WTC11 (cell line): ENCODE data around the gene SULT1C2. TPM values are rescaled to one million over a fixed set of nuclear protein-coding genes. Genes with fewer than 3 reads are reported as not detected.

Source experiments
- ATAC-seq: fragments of 200-7000 bp; cut with Tn5 transposase; 2 replicates; pipeline ENCODE4 v1.10.0; 2021; ENCODE audit warnings: mild to moderate bottlenecking, moderate library complexity
- CTCF ChIA-PET: fragments of 300-600 bp; sonication (Branson Sonifier 250); formaldehyde crosslinking; loops from one replicate; lab custom pipeline; 2021; ENCODE audit warnings: antibody characterized with exemption; lab: Charles Lee
- POLR2A ChIA-PET: fragments of 350-600 bp; sonication (Branson Sonifier 250); formaldehyde crosslinking; loops from one replicate; lab custom pipeline; 2021; ENCODE audit warnings: antibody characterized with exemption; lab: Charles Lee
- DNase-seq: peaks from one replicate; pipeline ENCODE4 v3.0.0; 2021; ENCODE audit warnings: low spot score
- H3K27ac Mint-ChIP-seq: 2 replicates; pipeline ENCODE4 v1.8.0; 2021; ENCODE audit warnings: mixed read lengths
- H3K27me3 Mint-ChIP-seq: 2 replicates; pipeline ENCODE4 v1.8.0; 2021; ENCODE audit warnings: low read depth, mild to moderate bottlenecking, moderate library complexity, mixed read lengths
- H3K36me3 Mint-ChIP-seq: 2 replicates; pipeline ENCODE4 v1.8.0; 2021; ENCODE audit warnings: mixed read lengths
- H3K4me1 Mint-ChIP-seq: 2 replicates; pipeline ENCODE4 v1.8.0; 2022; ENCODE audit warnings: mixed read lengths
- H3K4me3 Mint-ChIP-seq: 2 replicates; pipeline ENCODE4 v1.8.0; 2021; ENCODE audit warnings: mild to moderate bottlenecking, moderate library complexity, mixed read lengths
- H3K9me3 Mint-ChIP-seq: 2 replicates; pipeline ENCODE4 v1.8.0; 2021; ENCODE audit warnings: mixed read lengths
- ELF4 ChIP-seq: sonication (generic); formaldehyde crosslinking; IDR thresholded peaks from 2 replicates; pipeline ENCODE4 v1.8.1; 2022; ENCODE audit warnings: low read depth, mild to moderate bottlenecking, moderate library complexity, missing genetic modification reagents
- ESRRA ChIP-seq: sonication (generic); formaldehyde crosslinking; IDR thresholded peaks from 2 replicates; pipeline ENCODE4 v1.8.1; 2022; ENCODE audit warnings: mild to moderate bottlenecking, missing genetic modification reagents, borderline replicate concordance
- GABPB1 ChIP-seq: sonication (generic); formaldehyde crosslinking; IDR thresholded peaks from 2 replicates; pipeline ENCODE4 v1.8.1; 2023; ENCODE audit warnings: mild to moderate bottlenecking, missing genetic modification reagents
- HMGXB4 ChIP-seq: sonication (generic); formaldehyde crosslinking; IDR thresholded peaks from 2 replicates; pipeline ENCODE4 v1.8.1; 2023; ENCODE audit warnings: mild to moderate bottlenecking, moderate library complexity, missing genetic modification reagents
- MYBL2 ChIP-seq: sonication (generic); formaldehyde crosslinking; IDR thresholded peaks from 2 replicates; pipeline ENCODE4 v1.8.1; 2023; ENCODE audit warnings: mild to moderate bottlenecking, moderate library complexity, missing genetic modification reagents
- NFE2L1 ChIP-seq: sonication (generic); formaldehyde crosslinking; IDR thresholded peaks from 2 replicates; pipeline ENCODE4 v1.8.1; 2023; ENCODE audit warnings: missing genetic modification reagents
- NFYB ChIP-seq: sonication (generic); formaldehyde crosslinking; conservative IDR thresholded peaks from 2 replicates; pipeline ENCODE4 v1.8.0; 2022; ENCODE audit warnings: low read depth, missing genetic modification reagents
- NR3C1 ChIP-seq: sonication (generic); formaldehyde crosslinking; conservative IDR thresholded peaks from 2 replicates; pipeline ENCODE4 v1.8.1; 2023; ENCODE audit warnings: low read depth, mild to moderate bottlenecking, missing genetic modification reagents
- PRRX2 ChIP-seq: fragments of 250-450 bp; sonication (Bioruptor Pico); IDR thresholded peaks from 2 replicates; pipeline ENCODE4 v1.8.0; 2021; ENCODE audit warnings: mild to moderate bottlenecking
- TCF7 ChIP-seq: sonication (generic); formaldehyde crosslinking; IDR thresholded peaks from 2 replicates; pipeline ENCODE4 v1.8.0; 2022; ENCODE audit warnings: mild to moderate bottlenecking, low read depth, missing genetic modification reagents, moderate library complexity
- USF2 ChIP-seq: sonication (generic); formaldehyde crosslinking; IDR thresholded peaks from 2 replicates; pipeline ENCODE4 v1.8.1; 2023; ENCODE audit warnings: mild to moderate bottlenecking, missing genetic modification reagents, moderate library complexity
- ZNF219 ChIP-seq: sonication (generic); formaldehyde crosslinking; IDR thresholded peaks from 2 replicates; pipeline ENCODE4 v1.8.0; 2023; ENCODE audit warnings: missing genetic modification reagents, mild to moderate bottlenecking, borderline replicate concordance
- ZNF317 ChIP-seq: sonication (generic); formaldehyde crosslinking; IDR thresholded peaks from 2 replicates; pipeline ENCODE4 v1.8.1; 2023; ENCODE audit warnings: low read depth, mild to moderate bottlenecking, moderate library complexity, missing genetic modification reagents, borderline replicate concordance
- ZNF512 ChIP-seq: sonication (generic); formaldehyde crosslinking; IDR thresholded peaks from 2 replicates; pipeline ENCODE4 v1.8.1; 2022; ENCODE audit warnings: missing genetic modification reagents, borderline replicate concordance
- total RNA-seq: library from RNA; stranded (reverse); gene quantifications from 3 replicates; pipeline ENCODE4 v1.2.3, GENCODE V29; 2021
- TF ChIP-seq, protein P1 (sequence below): fragments of 250-450 bp; sonication (Bioruptor Pico); IDR thresholded peaks from 2 replicates; pipeline ENCODE4 v1.9.0; 2021; ENCODE audit warnings: moderate library complexity, mild to moderate bottlenecking, inconsistent platforms, borderline replicate concordance
- TF ChIP-seq, protein P2 (sequence below): fragments of 250-450 bp; sonication (Bioruptor Pico); IDR thresholded peaks from 2 replicates; pipeline ENCODE4 v1.8.0; 2021; ENCODE audit warnings: mild to moderate bottlenecking
- TF ChIP-seq, protein P3 (sequence below): fragments of 250-450 bp; sonication (Bioruptor Pico); IDR thresholded peaks from 2 replicates; pipeline ENCODE4 v2.1.2; 2022; ENCODE audit warnings: mild to moderate bottlenecking, moderate library complexity
- TF ChIP-seq, protein P4 (sequence below): fragments of 200-600 bp; IDR thresholded peaks from 2 replicates; pipeline ENCODE4 v1.8.0; 2022; ENCODE audit warnings: antibody characterized with exemption
- TF ChIP-seq, protein P5 (sequence below): sonication (generic); formaldehyde crosslinking; conservative IDR thresholded peaks from 2 replicates; pipeline ENCODE4 v1.8.1; 2023; ENCODE audit warnings: mild to moderate bottlenecking, low read depth, missing genetic modification reagents, moderate library complexity
- TF ChIP-seq, protein P6 (sequence below): sonication (generic); formaldehyde crosslinking; IDR thresholded peaks from 2 replicates; pipeline ENCODE4 v1.8.0; 2022; ENCODE audit warnings: mild to moderate bottlenecking, missing genetic modification reagents

SULT1C2 gene
- total RNA-seq, 1 experiment from 2014 or later = 2.2 TPM

- ATAC-seq = no peak
Observed at GRCh38 chr2:108304975-108305374, 16.3 kb downstream of the SULT1C2 start.

DNA sequence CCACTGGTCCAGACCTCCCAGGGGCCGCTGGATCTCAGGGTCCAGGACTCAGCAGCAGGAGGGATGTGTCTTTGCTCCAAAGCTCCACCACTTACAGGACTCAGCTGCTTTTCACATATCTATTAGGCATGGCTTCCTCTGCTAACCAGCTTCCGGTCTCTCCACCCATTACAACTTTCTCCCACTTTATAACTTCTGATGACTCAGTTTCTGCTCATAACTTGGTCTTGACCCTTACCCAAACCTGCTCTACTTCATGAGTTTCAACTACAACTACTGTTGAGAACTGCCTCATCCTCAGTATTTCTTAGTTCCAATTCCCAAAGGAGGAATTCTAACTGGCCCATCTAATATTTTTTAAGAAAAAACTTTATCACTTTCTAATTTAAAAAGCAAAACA lies 17.2 kb downstream of the SULT1C2 start:
- Mint-ChIP-seq H3K27me3 (no peaks in the 10 kb centered on the region), H3K4me3 (no peak overlapping the region), H3K9me3 (peaks cover 6% of the 10 kb centered on the region), H3K36me3 (no peaks in the 10 kb centered on the region; the same call in 1 of the 2 replicates), H3K4me1 (no peaks in the 10 kb centered on the region), H3K27ac (no peak overlapping the region)
- POLR2A ChIA-PET = no interaction called here
- CTCF ChIA-PET = no interaction called here
- ATAC-seq (no peak), DNase-seq (no peak)
- TF ChIP-seq, protein P1, sequence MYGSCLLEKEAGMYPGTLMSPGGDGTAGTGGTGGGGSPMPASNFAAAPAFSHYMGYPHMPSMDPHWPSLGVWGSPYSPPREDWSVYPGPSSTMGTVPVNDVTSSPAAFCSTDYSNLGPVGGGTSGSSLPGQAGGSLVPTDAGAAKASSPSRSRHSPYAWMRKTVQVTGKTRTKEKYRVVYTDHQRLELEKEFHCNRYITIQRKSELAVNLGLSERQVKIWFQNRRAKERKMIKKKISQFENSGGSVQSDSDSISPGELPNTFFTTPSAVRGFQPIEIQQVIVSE (CRISPR knock-in tag) = no peak
- no peak for TF ChIP-seq ZNF219 (CRISPR knock-in tag)
- TF ChIP-seq, protein P2, sequence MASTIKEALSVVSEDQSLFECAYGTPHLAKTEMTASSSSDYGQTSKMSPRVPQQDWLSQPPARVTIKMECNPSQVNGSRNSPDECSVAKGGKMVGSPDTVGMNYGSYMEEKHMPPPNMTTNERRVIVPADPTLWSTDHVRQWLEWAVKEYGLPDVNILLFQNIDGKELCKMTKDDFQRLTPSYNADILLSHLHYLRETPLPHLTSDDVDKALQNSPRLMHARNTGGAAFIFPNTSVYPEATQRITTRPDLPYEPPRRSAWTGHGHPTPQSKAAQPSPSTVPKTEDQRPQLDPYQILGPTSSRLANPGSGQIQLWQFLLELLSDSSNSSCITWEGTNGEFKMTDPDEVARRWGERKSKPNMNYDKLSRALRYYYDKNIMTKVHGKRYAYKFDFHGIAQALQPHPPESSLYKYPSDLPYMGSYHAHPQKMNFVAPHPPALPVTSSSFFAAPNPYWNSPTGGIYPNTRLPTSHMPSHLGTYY (CRISPR knock-in tag) = no peak
- no peak for TF ChIP-seq NFE2L1
- TF ChIP-seq USF2 = no peak
- TF ChIP-seq, protein P3, sequence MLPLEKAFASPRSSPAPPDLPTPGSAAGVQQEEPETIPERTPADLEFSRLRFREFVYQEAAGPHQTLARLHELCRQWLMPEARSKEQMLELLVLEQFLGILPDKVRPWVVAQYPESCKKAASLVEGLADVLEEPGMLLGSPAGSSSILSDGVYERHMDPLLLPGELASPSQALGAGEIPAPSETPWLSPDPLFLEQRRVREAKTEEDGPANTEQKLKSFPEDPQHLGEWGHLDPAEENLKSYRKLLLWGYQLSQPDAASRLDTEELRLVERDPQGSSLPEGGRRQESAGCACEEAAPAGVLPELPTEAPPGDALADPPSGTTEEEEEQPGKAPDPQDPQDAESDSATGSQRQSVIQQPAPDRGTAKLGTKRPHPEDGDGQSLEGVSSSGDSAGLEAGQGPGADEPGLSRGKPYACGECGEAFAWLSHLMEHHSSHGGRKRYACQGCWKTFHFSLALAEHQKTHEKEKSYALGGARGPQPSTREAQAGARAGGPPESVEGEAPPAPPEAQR (CRISPR knock-in tag) = no peak

More at GRCh38 chr2:108304975-108305374, 16.3 kb downstream of the SULT1C2 start:
- CTCF ChIA-PET = no interaction called here
- H3K9me3 Mint-ChIP-seq = peaks cover 4% of the 10 kb centered on the region; the same call in 1 of the 2 replicates
- no peaks in the 10 kb centered on the region; the same call in 1 of the 2 replicates for H3K36me3 Mint-ChIP-seq
- no peak for DNase-seq
- TF ChIP-seq NR3C1 (CRISPR knock-in tag) = no peak
- TF ChIP-seq HMGXB4 (CRISPR knock-in tag) = no peak
- TF ChIP-seq, protein P4, sequence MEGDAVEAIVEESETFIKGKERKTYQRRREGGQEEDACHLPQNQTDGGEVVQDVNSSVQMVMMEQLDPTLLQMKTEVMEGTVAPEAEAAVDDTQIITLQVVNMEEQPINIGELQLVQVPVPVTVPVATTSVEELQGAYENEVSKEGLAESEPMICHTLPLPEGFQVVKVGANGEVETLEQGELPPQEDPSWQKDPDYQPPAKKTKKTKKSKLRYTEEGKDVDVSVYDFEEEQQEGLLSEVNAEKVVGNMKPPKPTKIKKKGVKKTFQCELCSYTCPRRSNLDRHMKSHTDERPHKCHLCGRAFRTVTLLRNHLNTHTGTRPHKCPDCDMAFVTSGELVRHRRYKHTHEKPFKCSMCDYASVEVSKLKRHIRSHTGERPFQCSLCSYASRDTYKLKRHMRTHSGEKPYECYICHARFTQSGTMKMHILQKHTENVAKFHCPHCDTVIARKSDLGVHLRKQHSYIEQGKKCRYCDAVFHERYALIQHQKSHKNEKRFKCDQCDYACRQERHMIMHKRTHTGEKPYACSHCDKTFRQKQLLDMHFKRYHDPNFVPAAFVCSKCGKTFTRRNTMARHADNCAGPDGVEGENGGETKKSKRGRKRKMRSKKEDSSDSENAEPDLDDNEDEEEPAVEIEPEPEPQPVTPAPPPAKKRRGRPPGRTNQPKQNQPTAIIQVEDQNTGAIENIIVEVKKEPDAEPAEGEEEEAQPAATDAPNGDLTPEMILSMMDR = no peak
- no peak for TF ChIP-seq MYBL2 (CRISPR knock-in tag)
- TF ChIP-seq, protein P5, sequence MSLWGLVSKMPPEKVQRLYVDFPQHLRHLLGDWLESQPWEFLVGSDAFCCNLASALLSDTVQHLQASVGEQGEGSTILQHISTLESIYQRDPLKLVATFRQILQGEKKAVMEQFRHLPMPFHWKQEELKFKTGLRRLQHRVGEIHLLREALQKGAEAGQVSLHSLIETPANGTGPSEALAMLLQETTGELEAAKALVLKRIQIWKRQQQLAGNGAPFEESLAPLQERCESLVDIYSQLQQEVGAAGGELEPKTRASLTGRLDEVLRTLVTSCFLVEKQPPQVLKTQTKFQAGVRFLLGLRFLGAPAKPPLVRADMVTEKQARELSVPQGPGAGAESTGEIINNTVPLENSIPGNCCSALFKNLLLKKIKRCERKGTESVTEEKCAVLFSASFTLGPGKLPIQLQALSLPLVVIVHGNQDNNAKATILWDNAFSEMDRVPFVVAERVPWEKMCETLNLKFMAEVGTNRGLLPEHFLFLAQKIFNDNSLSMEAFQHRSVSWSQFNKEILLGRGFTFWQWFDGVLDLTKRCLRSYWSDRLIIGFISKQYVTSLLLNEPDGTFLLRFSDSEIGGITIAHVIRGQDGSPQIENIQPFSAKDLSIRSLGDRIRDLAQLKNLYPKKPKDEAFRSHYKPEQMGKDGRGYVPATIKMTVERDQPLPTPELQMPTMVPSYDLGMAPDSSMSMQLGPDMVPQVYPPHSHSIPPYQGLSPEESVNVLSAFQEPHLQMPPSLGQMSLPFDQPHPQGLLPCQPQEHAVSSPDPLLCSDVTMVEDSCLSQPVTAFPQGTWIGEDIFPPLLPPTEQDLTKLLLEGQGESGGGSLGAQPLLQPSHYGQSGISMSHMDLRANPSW (CRISPR knock-in tag) = no peak
- TF ChIP-seq TCF7 (CRISPR knock-in tag) = no peak
- no peak for TF ChIP-seq PRRX2 (CRISPR knock-in tag)
- no peak for TF ChIP-seq ESRRA
- no peak for TF ChIP-seq ELF4 (CRISPR knock-in tag)
- no peak for TF ChIP-seq ZNF512 (CRISPR knock-in tag)
- TF ChIP-seq, protein P6, sequence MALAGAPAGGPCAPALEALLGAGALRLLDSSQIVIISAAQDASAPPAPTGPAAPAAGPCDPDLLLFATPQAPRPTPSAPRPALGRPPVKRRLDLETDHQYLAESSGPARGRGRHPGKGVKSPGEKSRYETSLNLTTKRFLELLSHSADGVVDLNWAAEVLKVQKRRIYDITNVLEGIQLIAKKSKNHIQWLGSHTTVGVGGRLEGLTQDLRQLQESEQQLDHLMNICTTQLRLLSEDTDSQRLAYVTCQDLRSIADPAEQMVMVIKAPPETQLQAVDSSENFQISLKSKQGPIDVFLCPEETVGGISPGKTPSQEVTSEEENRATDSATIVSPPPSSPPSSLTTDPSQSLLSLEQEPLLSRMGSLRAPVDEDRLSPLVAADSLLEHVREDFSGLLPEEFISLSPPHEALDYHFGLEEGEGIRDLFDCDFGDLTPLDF (CRISPR knock-in tag) = no peak
- no peak for TF ChIP-seq NFYB
- TF ChIP-seq GABPB1 (CRISPR knock-in tag) = no peak
- TF ChIP-seq ZNF317 = no peak
- POLR2A ChIA-PET = no interaction called here
- no peak overlapping the region for H3K27ac Mint-ChIP-seq
- no peaks in the 10 kb centered on the region for H3K4me1 Mint-ChIP-seq
- H3K27me3 Mint-ChIP-seq = no peaks in the 10 kb centered on the region
- no peak overlapping the region for H3K4me3 Mint-ChIP-seq
